GM23338 (cell line): ENCODE results near the gene INHBB. TPM values are rescaled to one million over a fixed set of nuclear protein-coding genes. Genes with fewer than 3 reads are reported as not detected.

ENCODE experiments used
- ATAC-seq: fragments of 200-7000 bp; cut with Tn5 transposase; 3 replicates; pipeline ENCODE4 v1.9.1; 2020
- DNase-seq: peaks from one replicate; pipeline ENCODE4 v3.0.0-alpha.2; 2015; ENCODE audit warnings: low spot score
- H2AFZ ChIP-seq: fragments of 200-600 bp; sonication (generic); 2 replicates; pipeline ENCODE4 v1.8.0; 2016; ENCODE audit warnings: antibody characterized with exemption, mild to moderate bottlenecking, moderate library complexity
- H3F3A ChIP-seq: fragments of 200-600 bp; sonication (generic); replicated peaks from 2 replicates; pipeline ENCODE4 v1.8.0; 2017; ENCODE audit warnings: antibody characterized with exemption, mixed run types, low read depth
- H3K27ac ChIP-seq: fragments of 200-600 bp; sonication (generic); 2 replicates; pipeline ENCODE4 v1.6.1; 2016; ENCODE audit warnings: low read depth
- H3K27me3 ChIP-seq: fragments of 200-600 bp; sonication (generic); 2 replicates; pipeline ENCODE4 v1.8.0; 2016; ENCODE audit warnings: mild to moderate bottlenecking, mixed run types, moderate library complexity; ENCODE audit not compliant: insufficient read depth
- H3K36me3 ChIP-seq: fragments of 200-600 bp; sonication (generic); 2 replicates; pipeline ENCODE4 v1.8.0; 2016; ENCODE audit warnings: mild to moderate bottlenecking; ENCODE audit not compliant: insufficient read depth
- H3K4me1 ChIP-seq: fragments of 200-600 bp; sonication (generic); 2 replicates; pipeline ENCODE4 v1.8.0; 2016; ENCODE audit warnings: mild to moderate bottlenecking, moderate library complexity; ENCODE audit not compliant: insufficient read depth
- H3K4me2 ChIP-seq: fragments of 200-600 bp; sonication (generic); 2 replicates; pipeline ENCODE4 v1.7.1; 2017; ENCODE audit warnings: mixed run types
- H3K4me3 ChIP-seq: fragments of 200-600 bp; sonication (generic); 2 replicates; pipeline ENCODE4 v1.6.1; 2016; ENCODE audit warnings: mixed run types
- H3K79me2 ChIP-seq: fragments of 200-600 bp; sonication (generic); replicated peaks from 2 replicates; pipeline ENCODE4 v1.8.0; 2017; ENCODE audit warnings: mild to moderate bottlenecking; ENCODE audit not compliant: insufficient read depth
- H3K9me2 ChIP-seq: fragments of 200-600 bp; sonication (generic); 2 replicates; pipeline ENCODE4 v1.8.0; 2017; ENCODE audit not compliant: insufficient read depth
- H4K20me1 ChIP-seq: fragments of 200-600 bp; sonication (generic); replicated peaks from 2 replicates; pipeline ENCODE4 v1.8.0; 2017; ENCODE audit warnings: mild to moderate bottlenecking; ENCODE audit not compliant: insufficient read depth
- H3K27ac Mint-ChIP-seq: 2 replicates; pipeline ENCODE4 v1.8.0; 2020; ENCODE audit warnings: inconsistent platforms, mild to moderate bottlenecking, moderate library complexity, mixed read lengths
- H3K27me3 Mint-ChIP-seq: 3 replicates; pipeline ENCODE4 v1.8.0; 2022; ENCODE audit warnings: low read depth, mild to moderate bottlenecking, moderate library complexity, mixed read lengths, inconsistent platforms; ENCODE audit not compliant: insufficient read depth, poor library complexity
- H3K36me3 Mint-ChIP-seq: 3 replicates; pipeline ENCODE4 v1.8.0; 2021; ENCODE audit warnings: low read depth, mild to moderate bottlenecking, inconsistent platforms, moderate library complexity, mixed read lengths
- H3K4me1 Mint-ChIP-seq: 3 replicates; pipeline ENCODE4 v1.8.0; 2020; ENCODE audit warnings: mild to moderate bottlenecking, inconsistent platforms, mixed read lengths
- H3K4me3 Mint-ChIP-seq: 3 replicates; pipeline ENCODE4 v1.8.0; 2021; ENCODE audit warnings: moderate library complexity, mild to moderate bottlenecking, inconsistent platforms, mixed read lengths
- H3K9me3 Mint-ChIP-seq: 3 replicates; pipeline ENCODE4 v1.8.0; 2020; ENCODE audit warnings: moderate library complexity, mild to moderate bottlenecking, inconsistent platforms, mixed read lengths
- CREB1 ChIP-seq: fragments of 250-450 bp; sonication (Bioruptor Pico); IDR thresholded peaks from 2 replicates; pipeline ENCODE4 v1.5.0; 2020; ENCODE audit warnings: low read depth, mild to moderate bottlenecking, moderate library complexity
- EZH2 ChIP-seq: fragments of 200-600 bp; sonication (generic); IDR thresholded peaks from one replicate; pipeline ENCODE4 v1.8.0; 2017; ENCODE audit warnings: antibody characterized with exemption, mild to moderate bottlenecking, low read depth; ENCODE audit not compliant: unreplicated experiment
- JUNB ChIP-seq: IDR thresholded peaks from one replicate; pipeline ENCODE4 v1.6.1; 2016; ENCODE audit warnings: antibody characterized with exemption; ENCODE audit not compliant: unreplicated experiment
- NANOG ChIP-seq: IDR thresholded peaks from 2 replicates; pipeline ENCODE4 v1.6.1; 2016; ENCODE audit warnings: antibody characterized with exemption, borderline replicate concordance
- POLR2AphosphoS5 ChIP-seq: IDR thresholded peaks from 2 replicates; pipeline ENCODE4 v1.6.1; 2016; ENCODE audit warnings: antibody characterized with exemption, low read depth
- STAT1 ChIP-seq: IDR thresholded peaks from one replicate; pipeline ENCODE4 v1.6.1; 2016; ENCODE audit warnings: antibody characterized with exemption; ENCODE audit not compliant: unreplicated experiment
- ZNF114 ChIP-seq: fragments of 250-450 bp; sonication (Bioruptor Pico); IDR thresholded peaks from 2 replicates; pipeline ENCODE4 v1.5.0; 2020; ENCODE audit warnings: mild to moderate bottlenecking, moderate library complexity
- ZNF331 ChIP-seq: fragments of 250-450 bp; sonication (Bioruptor Pico); IDR thresholded peaks from 2 replicates; pipeline ENCODE4 v1.5.0; 2020; ENCODE audit warnings: low read depth, mild to moderate bottlenecking, moderate library complexity
- polyA plus RNA-seq: library from polyadenylated mRNA; unstranded; fragments of >200 nt; fragmentation: Nextera tagmentation; extraction: Ambion mirVana; gene quantifications from 2 replicates; pipeline ENCODE4 v1.2.1, GENCODE V29; 2016
- total RNA-seq: library from RNA; depleted of rRNA; stranded (reverse); fragments of >200 nt; shearing (Covaris generic); gene quantifications from 2 replicates; pipeline ENCODE4 v1.2.3, GENCODE V29; 2014
- TF ChIP-seq, protein P1 (sequence below): IDR thresholded peaks from 2 replicates; pipeline ENCODE4 v1.6.1; 2016; ENCODE audit warnings: antibody characterized with exemption
- TF ChIP-seq, protein P2 (sequence below): IDR thresholded peaks from one replicate; pipeline ENCODE4 v1.6.1; 2018; ENCODE audit warnings: antibody characterized with exemption; ENCODE audit not compliant: unreplicated experiment
- TF ChIP-seq, protein P3 (sequence below): fragments of 250-450 bp; sonication (Bioruptor Pico); IDR thresholded peaks from 2 replicates; pipeline ENCODE4 v1.5.0; 2020; ENCODE audit warnings: mild to moderate bottlenecking, moderate library complexity
- TF ChIP-seq, protein P4 (sequence below), 2 experiments: fragments of 200-600 bp in 1 of 2; sonication (generic) in 1 of 2; conservative IDR thresholded peaks; 2 replicates each; pipeline versions ENCODE4 v1.5.1 to v1.6.1; 2016 to 2017; ENCODE audit warnings: antibody characterized with exemption in 2 of 2, low read depth in 2 of 2, mild to moderate bottlenecking in 2 of 2, moderate library complexity in 1 of 2

Gene INHBB
- total and polyA plus RNA-seq, 2 experiments from 2014 or later: 0.21 TPM; not detected in 1

DNA sequence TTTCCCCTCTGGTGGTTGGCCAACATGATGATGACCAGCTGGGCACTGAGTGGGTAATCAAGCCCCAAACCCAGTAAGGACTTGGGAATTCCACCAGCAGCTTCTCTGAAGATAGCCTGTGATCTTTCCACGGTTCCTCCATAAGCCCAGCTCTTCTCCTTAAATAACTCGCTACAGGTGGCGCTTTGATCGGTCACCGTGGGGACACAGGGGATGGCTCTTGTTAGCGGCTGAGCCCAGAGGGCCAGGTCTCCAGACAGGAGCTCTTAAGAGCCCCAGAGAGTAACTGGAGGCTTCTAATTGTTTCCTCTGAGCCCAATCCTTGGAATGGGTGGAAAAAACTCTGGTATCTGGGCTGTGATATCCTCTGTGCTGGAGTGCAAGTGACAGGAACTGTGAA is 13.6 kb upstream of the INHBB start:
- H4K20me1 ChIP-seq: no peaks in the 10 kb centered on the region
- TF ChIP-seq, protein P1, sequence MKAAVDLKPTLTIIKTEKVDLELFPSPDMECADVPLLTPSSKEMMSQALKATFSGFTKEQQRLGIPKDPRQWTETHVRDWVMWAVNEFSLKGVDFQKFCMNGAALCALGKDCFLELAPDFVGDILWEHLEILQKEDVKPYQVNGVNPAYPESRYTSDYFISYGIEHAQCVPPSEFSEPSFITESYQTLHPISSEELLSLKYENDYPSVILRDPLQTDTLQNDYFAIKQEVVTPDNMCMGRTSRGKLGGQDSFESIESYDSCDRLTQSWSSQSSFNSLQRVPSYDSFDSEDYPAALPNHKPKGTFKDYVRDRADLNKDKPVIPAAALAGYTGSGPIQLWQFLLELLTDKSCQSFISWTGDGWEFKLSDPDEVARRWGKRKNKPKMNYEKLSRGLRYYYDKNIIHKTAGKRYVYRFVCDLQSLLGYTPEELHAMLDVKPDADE: no peak
- no peak for TF ChIP-seq ZNF114 (CRISPR knock-in tag)
- TF ChIP-seq, protein P2, sequence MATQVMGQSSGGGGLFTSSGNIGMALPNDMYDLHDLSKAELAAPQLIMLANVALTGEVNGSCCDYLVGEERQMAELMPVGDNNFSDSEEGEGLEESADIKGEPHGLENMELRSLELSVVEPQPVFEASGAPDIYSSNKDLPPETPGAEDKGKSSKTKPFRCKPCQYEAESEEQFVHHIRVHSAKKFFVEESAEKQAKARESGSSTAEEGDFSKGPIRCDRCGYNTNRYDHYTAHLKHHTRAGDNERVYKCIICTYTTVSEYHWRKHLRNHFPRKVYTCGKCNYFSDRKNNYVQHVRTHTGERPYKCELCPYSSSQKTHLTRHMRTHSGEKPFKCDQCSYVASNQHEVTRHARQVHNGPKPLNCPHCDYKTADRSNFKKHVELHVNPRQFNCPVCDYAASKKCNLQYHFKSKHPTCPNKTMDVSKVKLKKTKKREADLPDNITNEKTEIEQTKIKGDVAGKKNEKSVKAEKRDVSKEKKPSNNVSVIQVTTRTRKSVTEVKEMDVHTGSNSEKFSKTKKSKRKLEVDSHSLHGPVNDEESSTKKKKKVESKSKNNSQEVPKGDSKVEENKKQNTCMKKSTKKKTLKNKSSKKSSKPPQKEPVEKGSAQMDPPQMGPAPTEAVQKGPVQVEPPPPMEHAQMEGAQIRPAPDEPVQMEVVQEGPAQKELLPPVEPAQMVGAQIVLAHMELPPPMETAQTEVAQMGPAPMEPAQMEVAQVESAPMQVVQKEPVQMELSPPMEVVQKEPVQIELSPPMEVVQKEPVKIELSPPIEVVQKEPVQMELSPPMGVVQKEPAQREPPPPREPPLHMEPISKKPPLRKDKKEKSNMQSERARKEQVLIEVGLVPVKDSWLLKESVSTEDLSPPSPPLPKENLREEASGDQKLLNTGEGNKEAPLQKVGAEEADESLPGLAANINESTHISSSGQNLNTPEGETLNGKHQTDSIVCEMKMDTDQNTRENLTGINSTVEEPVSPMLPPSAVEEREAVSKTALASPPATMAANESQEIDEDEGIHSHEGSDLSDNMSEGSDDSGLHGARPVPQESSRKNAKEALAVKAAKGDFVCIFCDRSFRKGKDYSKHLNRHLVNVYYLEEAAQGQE: no peak
- no peak for TF ChIP-seq STAT1
- TF ChIP-seq NANOG: no peak
- TF ChIP-seq, protein P3, sequence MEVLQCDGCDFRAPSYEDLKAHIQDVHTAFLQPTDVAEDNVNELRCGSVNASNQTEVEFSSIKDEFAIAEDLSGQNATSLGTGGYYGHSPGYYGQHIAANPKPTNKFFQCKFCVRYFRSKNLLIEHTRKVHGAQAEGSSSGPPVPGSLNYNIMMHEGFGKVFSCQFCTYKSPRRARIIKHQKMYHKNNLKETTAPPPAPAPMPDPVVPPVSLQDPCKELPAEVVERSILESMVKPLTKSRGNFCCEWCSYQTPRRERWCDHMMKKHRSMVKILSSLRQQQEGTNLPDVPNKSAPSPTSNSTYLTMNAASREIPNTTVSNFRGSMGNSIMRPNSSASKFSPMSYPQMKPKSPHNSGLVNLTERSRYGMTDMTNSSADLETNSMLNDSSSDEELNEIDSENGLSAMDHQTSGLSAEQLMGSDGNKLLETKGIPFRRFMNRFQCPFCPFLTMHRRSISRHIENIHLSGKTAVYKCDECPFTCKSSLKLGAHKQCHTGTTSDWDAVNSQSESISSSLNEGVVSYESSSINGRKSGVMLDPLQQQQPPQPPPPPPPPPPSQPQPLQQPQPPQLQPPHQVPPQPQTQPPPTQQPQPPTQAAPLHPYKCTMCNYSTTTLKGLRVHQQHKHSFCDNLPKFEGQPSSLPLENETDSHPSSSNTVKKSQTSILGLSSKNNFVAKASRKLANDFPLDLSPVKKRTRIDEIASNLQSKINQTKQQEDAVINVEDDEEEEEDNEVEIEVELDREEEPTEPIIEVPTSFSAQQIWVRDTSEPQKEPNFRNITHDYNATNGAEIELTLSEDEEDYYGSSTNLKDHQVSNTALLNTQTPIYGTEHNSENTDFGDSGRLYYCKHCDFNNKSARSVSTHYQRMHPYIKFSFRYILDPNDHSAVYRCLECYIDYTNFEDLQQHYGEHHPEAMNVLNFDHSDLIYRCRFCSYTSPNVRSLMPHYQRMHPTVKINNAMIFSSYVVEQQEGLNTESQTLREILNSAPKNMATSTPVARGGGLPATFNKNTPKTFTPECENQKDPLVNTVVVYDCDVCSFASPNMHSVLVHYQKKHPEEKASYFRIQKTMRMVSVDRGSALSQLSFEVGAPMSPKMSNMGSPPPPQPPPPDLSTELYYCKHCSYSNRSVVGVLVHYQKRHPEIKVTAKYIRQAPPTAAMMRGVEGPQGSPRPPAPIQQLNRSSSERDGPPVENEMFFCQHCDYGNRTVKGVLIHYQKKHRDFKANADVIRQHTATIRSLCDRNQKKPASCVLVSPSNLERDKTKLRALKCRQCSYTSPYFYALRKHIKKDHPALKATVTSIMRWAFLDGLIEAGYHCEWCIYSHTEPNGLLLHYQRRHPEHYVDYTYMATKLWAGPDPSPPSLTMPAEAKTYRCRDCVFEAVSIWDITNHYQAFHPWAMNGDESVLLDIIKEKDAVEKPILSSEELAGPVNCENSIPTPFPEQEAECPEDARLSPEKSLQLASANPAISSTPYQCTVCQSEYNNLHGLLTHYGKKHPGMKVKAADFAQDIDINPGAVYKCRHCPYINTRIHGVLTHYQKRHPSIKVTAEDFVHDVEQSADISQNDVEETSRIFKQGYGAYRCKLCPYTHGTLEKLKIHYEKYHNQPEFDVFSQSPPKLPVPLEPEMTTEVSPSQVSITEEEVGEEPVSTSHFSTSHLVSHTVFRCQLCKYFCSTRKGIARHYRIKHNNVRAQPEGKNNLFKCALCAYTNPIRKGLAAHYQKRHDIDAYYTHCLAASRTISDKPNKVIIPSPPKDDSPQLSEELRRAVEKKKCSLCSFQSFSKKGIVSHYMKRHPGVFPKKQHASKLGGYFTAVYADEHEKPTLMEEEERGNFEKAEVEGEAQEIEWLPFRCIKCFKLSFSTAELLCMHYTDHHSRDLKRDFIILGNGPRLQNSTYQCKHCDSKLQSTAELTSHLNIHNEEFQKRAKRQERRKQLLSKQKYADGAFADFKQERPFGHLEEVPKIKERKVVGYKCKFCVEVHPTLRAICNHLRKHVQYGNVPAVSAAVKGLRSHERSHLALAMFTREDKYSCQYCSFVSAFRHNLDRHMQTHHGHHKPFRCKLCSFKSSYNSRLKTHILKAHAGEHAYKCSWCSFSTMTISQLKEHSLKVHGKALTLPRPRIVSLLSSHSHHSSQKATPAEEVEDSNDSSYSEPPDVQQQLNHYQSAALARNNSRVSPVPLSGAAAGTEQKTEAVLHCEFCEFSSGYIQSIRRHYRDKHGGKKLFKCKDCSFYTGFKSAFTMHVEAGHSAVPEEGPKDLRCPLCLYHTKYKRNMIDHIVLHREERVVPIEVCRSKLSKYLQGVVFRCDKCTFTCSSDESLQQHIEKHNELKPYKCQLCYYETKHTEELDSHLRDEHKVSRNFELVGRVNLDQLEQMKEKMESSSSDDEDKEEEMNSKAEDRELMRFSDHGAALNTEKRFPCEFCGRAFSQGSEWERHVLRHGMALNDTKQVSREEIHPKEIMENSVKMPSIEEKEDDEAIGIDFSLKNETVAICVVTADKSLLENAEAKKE (CRISPR knock-in tag): no peak
- no peak for TF ChIP-seq CREB1
- no peak for TF ChIP-seq ZNF331 (CRISPR knock-in tag)
- TF ChIP-seq JUNB: no peak
- TF ChIP-seq EZH2: no peak
- TF ChIP-seq, protein P4, sequence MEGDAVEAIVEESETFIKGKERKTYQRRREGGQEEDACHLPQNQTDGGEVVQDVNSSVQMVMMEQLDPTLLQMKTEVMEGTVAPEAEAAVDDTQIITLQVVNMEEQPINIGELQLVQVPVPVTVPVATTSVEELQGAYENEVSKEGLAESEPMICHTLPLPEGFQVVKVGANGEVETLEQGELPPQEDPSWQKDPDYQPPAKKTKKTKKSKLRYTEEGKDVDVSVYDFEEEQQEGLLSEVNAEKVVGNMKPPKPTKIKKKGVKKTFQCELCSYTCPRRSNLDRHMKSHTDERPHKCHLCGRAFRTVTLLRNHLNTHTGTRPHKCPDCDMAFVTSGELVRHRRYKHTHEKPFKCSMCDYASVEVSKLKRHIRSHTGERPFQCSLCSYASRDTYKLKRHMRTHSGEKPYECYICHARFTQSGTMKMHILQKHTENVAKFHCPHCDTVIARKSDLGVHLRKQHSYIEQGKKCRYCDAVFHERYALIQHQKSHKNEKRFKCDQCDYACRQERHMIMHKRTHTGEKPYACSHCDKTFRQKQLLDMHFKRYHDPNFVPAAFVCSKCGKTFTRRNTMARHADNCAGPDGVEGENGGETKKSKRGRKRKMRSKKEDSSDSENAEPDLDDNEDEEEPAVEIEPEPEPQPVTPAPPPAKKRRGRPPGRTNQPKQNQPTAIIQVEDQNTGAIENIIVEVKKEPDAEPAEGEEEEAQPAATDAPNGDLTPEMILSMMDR (conservative IDR thresholded peaks at IDR 0.05; ENCODE audit: low read depth in 2 of 2): no peak
- no peak for TF ChIP-seq POLR2AphosphoS5
- Mint-ChIP-seq H3K27ac (no peak overlapping the region), H3K9me3 (peaks cover 3% of the 10 kb centered on the region; the same call in 2 of the 3 replicates), H3K4me3 (no peak overlapping the region), H3K27me3 (peaks cover 3% of the 10 kb centered on the region), H3K36me3 (no peaks in the 10 kb centered on the region), H3K4me1 (peaks cover 9% of the 10 kb centered on the region)
- H3F3A ChIP-seq: no peaks in the 10 kb centered on the region
- H2AFZ ChIP-seq: no peak overlapping the region
- no peak overlapping the region for H3K27ac ChIP-seq
- no peak overlapping the region for H3K4me3 ChIP-seq
- no peak for DNase-seq
- H3K9me2 ChIP-seq: no peaks in the 10 kb centered on the region
- no peak overlapping the region for H3K4me2 ChIP-seq
- no peaks in the 10 kb centered on the region for H3K4me1 ChIP-seq
- no peak for ATAC-seq
- H3K79me2 ChIP-seq: no peaks in the 10 kb centered on the region
- H3K27me3 ChIP-seq: no peaks in the 10 kb centered on the region
- no peaks in the 10 kb centered on the region for H3K36me3 ChIP-seq
